Lower lobe of right lung (tissue), 2 donors: ENCODE results near the gene CBFA2T3. TPM values are rescaled to one million over a fixed set of nuclear protein-coding genes. Genes with fewer than 3 reads are reported as not detected.

Experiments used
- ATAC-seq, 2 donors: fragments of 200-7000 bp; cut with Tn5 transposase; one replicate each; pipeline ENCODE4 v1.9.1; 2020 to 2022; ENCODE audit warnings: mild to moderate bottlenecking in 2 of 2, moderate library complexity in 2 of 2
- DNase-seq: peaks from one replicate; pipeline ENCODE4 v3.0.0-alpha.2; 2020
- H3K27ac ChIP-seq: fragments of 200-600 bp; one replicate; pipeline ENCODE4 v1.8.0; 2022
- H3K27me3 ChIP-seq: fragments of 200-600 bp; one replicate; pipeline ENCODE4 v1.8.0; 2022; ENCODE audit warnings: low read depth
- H3K36me3 ChIP-seq: fragments of 200-600 bp; one replicate; pipeline ENCODE4 v1.8.0; 2022; ENCODE audit warnings: mild to moderate bottlenecking
- H3K4me1 ChIP-seq: fragments of 200-600 bp; one replicate; pipeline ENCODE4 v1.8.0; 2022
- H3K4me3 ChIP-seq: fragments of 200-600 bp; one replicate; pipeline ENCODE4 v1.8.0; 2022; ENCODE audit warnings: mild to moderate bottlenecking
- H3K9me3 ChIP-seq: fragments of 200-600 bp; one replicate; pipeline ENCODE4 v1.8.0; 2022
- CTCF ChIP-seq: fragments of 200-600 bp; IDR thresholded peaks from one replicate; pipeline ENCODE4 v1.8.0; 2022; ENCODE audit warnings: antibody characterized with exemption, mild to moderate bottlenecking
- intact Hi-C: fragments of 100-400 bp; cut with DNase I; formaldehyde crosslinking; loops from one replicate; pipeline ENCODE4 v1.11.0; 2022
- total RNA-seq: library from RNA; stranded (reverse); fragmentation: NEBNext Ultra II Directional; extraction: Animal tissue kit (Norgen Biotek cat#: 25700); gene quantifications from one replicate; pipeline ENCODE4 v1.2.1, GENCODE V29; 2021
- donor health status: DM: no; HTN: yes; CAD: no; lungs with severe emphysema.

CBFA2T3 gene
- total RNA-seq, 1 donor from 2014 or later = 14.3 TPM

GRCh38 chr16:88912556-88912955, 64.5 kb downstream of the CBFA2T3 start:
- Histone ChIP-seq H3K9me3 (no peaks in the 10 kb centered on the region), H3K27ac (no peak overlapping the region), H3K4me3 (no peak overlapping the region), H3K4me1 (no peaks in the 10 kb centered on the region), H3K36me3 (no peaks in the 10 kb centered on the region), H3K27me3 (peaks cover 11% of the 10 kb centered on the region)
- TF ChIP-seq CTCF = no peak
- intact Hi-C loops = no loop called here
- DNase-seq (no peak), ATAC-seq (no peak)

GRCh38 chr16:88911946-88912310, 65.1 kb downstream of the CBFA2T3 start:
- Histone ChIP-seq H3K4me3 (no peak overlapping the region), H3K4me1 (no peaks in the 10 kb centered on the region), H3K9me3 (no peaks in the 10 kb centered on the region), H3K27ac (no peak overlapping the region), H3K27me3 (peaks cover 11% of the 10 kb centered on the region), H3K36me3 (no peaks in the 10 kb centered on the region)
- DNase-seq (no peak), ATAC-seq (no peak)
- no peak for TF ChIP-seq CTCF
- intact Hi-C loops = no loop called here

- Histone ChIP-seq H3K4me1 (no peaks in the 10 kb centered on the region), H3K36me3 (no peaks in the 10 kb centered on the region), H3K27me3 (peaks cover 11% of the 10 kb centered on the region), H3K9me3 (no peaks in the 10 kb centered on the region), H3K4me3 (no peak overlapping the region), H3K27ac (peak overlapping the region; percentile 24)
- DNase-seq = no peak
- no peak for ATAC-seq
- intact Hi-C loops = no loop called here
- TF ChIP-seq CTCF = no peak
Observed at GRCh38 chr16:88911136-88911945, 65.7 kb downstream of the CBFA2T3 start.

- DNase-seq (no peak), ATAC-seq (no peak)
- intact Hi-C loops = no loop called here
- H3K9me3 ChIP-seq = no peaks in the 10 kb centered on the region
- no peak for TF ChIP-seq CTCF
- H3K27me3 ChIP-seq = peaks cover 11% of the 10 kb centered on the region
- no peaks in the 10 kb centered on the region for H3K4me1 ChIP-seq
- no peaks in the 10 kb centered on the region for H3K36me3 ChIP-seq
- H3K27ac ChIP-seq = peak overlapping the region; percentile 24
- H3K4me3 ChIP-seq = no peak overlapping the region
Observed at GRCh38 chr16:88910284-88911135, 66.5 kb downstream of the CBFA2T3 start.

GRCh38 chr16:88909431-88910210, 67.4 kb downstream of the CBFA2T3 start:
- intact Hi-C loops = no loop called here
- Histone ChIP-seq H3K27me3 (peaks cover 11% of the 10 kb centered on the region), H3K36me3 (no peaks in the 10 kb centered on the region), H3K4me3 (no peak overlapping the region), H3K4me1 (no peaks in the 10 kb centered on the region), H3K27ac (peak overlapping the region; percentile 58), H3K9me3 (no peaks in the 10 kb centered on the region)
- ATAC-seq (no peak), DNase-seq (no peak)
- TF ChIP-seq CTCF = no peak
